Activated CD8-positive, alpha-beta memory T cell treated with anti-CD3 and anti-CD28 coated beads, Interleukin-2, amount 50 U/mL, for 24 hours (primary cell): Measurements from ENCODE around the gene AIF1L.
A peak's percentile ranks its signal among the peaks of the same experiment; 100 is the strongest.

Experiments used
- DNase-seq: peaks from one replicate; pipeline ENCODE4 v3.0.0-alpha.2; 2020; ENCODE audit errors: extremely low read depth

Gene AIF1L

GRCh38 chr9:131096269-131097125, at the start of gene AIF1L:
AIF1L (plus strand) TSS chr9:131096531; CDS start chr9:131096630, 99 bp downstream.
- no peak for DNase-seq

- DNase-seq: peak; percentile 29
These were observed 49.6 kb upstream of the AIF1L start for GRCh38 chr9:131046581-131047202.

DNA sequence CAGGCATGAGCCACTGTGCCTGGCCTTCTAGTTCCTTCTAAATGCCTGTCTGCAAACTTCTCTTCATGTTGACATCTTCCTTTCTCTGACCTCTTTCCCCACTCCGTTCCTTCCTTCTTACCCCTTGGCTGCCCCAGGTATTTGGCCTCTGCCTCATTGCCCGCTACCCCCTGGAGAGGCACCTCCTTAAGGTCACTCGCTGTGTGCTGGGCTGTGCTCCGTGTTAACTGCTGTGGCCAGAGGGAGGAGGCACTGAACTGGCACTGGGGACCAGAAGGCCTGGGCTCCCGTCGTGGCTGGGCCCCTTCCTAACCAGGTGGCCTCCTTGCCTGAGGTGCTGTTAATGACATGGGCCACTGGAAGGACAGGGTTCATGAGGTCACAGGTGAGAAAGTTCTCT, 48.0 kb upstream of the AIF1L start:
- no peak for DNase-seq

DNA sequence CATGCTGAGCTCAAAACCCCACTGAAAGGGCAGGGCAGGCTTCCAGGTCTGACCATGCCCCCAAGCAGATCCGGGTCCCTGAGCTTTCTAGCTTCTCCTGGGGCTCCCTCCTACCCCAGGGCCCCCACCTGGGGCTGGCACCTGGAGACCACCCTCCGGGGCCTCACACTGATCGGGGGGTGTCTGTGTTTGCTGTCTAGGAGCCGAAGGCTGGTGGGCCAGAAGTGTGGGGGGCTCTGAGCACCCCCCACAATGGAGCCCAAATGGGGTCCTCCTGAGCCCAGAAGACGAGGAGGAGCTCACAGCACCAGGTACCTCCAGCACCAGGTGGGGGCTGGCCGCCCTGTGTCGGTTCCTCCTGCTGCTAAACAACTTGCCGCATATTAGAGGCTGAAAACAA, 47.5 kb upstream of the AIF1L start:
- no peak for DNase-seq

DNA sequence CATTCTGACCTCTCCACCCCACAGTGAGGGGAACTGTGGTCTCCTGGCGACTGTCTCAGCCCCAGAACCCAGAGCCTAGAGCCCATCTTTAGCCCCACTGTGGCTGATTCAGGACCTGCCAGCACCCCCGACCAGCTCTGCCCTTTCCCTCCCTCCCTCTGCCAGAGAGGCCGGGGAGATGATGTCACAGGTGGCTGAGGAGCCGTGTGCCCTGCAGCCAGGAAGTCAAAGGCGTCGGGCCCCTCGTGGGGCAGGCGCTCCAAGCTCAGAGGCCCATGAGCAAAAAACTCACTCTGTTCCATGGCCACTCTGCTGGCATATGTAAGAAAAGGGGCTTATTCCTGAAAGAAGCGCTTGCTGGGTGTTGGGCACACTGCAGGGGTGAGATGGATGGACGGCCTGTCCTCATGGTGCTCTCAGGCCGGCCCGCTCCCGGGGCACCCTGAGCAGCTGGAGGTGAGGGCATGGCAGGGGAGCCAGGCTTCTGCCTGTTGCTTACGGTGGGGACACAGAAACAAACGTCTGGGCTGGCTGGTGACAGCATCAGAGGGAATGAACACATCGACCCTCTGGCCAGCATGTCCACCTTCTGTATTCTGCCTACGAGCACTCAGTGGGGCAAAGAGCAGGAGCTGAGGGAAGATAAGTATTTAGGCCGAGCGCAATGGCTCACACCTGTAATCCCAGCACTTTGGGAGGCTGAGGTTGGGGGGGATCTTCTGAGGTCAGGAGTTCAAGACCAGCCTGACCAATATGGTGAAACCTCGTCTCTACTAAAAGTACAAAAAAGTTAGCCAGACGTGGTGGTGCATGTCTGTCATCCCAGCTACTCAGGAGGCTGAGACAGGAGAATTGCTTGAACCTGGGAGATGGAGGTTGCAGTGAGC, 46.3 kb upstream of the AIF1L start:
- DNase-seq: no peak

GRCh38 chr9:131050831-131051230, 45.5 kb upstream of the AIF1L start:
- no peak for DNase-seq

GRCh38 chr9:131051592-131052517, 44.5 kb upstream of the AIF1L start:
- DNase-seq: no peak

GRCh38 chr9:131053896-131054295, 42.4 kb upstream of the AIF1L start:
- no peak for DNase-seq

DNA sequence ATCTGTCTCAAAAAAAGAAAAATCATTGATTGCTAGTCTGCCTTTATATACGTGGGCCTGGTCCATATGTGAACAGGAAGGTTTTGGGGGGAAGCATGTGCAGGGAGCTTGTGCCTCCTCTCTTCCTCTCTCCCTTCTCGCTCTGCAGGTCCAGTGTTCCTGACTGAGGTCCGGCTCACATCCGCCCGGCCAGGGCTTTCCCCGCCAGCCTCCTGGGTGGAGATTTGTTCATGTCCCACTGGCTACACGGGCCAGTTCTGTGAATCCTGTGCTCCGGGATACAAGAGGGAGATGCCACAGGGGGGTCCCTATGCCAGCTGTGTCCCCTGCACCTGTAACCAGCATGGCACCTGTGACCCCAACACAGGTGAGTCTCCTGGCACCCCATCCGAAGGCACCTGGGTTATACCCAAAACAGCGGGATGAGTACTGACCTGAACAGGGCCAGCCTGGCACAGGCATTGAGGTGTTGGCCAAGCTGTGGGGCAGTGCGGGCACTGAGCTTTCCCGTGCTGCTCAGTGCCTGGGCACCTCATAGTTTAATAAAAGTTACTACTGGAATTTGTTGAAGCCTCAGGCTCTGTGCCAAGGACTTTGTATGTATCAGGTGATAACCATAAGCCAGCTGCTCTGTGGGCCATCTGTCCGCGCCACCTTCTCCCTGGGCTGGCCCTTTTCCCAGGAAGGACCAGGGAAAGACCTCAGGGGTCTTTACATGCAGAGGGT, 39.4 kb upstream of the AIF1L start:
- DNase-seq: no peak

DNA sequence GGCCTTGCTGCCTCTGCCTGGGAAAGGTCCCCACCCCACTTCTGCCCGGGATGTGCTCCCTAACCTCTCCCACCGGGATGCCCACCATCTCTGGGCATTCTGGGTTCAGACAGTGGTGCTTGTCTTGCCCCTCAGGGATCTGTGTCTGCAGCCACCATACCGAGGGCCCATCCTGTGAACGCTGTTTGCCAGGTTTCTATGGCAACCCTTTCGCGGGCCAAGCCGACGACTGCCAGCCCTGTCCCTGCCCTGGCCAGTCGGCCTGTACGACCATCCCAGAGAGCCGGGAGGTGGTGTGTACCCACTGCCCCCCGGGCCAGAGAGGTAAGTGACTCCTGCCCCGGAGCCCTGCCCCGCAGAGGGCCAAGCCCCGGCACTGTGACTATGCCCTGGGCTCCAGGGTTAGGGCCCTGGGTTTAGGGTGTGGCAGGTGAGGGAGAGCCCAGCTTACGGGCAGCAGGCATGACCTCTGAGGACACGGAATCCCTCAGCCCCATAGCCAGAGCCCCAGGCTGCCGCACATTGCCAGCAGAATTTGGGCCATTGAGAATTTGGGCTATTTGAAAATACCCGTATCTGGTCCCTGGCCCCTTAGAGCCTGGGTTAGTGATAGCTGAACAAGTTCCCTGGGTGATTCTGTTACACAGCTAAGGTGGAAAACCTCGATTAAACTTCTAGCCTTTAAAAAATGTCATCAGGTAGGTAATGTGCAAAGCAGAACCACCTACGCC, 35.3 kb upstream of the AIF1L start:
- DNase-seq: no peak

DNA sequence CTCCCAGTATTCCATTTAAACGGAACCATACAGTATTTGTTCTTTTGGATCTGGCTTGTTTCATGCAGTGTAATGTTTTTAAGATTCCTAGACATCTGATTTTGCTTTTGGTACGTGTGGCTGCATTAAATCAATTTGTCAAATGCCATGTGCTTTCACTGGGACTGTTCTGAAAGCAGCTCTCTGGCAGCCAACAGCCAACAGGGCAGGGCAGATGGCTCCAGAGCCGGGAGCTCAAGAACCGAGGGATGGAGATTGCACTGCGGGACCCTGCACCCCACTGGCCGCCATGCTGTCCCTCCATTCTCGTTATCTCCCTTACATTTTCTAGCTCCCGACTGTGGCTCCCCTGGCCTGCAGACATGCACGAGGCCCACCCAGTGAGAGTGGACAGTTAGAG, 33.4 kb upstream of the AIF1L start:
- DNase-seq: no peak

DNA sequence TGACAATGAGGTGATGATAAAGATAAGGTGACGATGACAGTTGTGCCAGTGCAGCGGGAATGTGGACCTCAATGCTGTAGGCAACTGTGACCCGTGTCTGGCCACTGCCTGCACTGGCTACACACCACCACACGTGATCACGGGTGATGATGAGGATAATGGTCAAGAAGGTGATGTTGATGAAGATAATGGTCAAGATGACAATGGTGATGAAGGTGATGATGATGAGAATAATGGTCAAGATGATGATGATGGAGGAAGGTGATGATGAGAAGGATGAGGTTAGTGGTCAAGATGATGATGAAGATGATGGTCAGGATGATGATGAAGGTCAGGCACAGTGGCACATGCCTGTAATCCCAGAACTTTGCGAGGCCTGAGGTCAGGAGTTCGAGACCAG, 30.7 kb upstream of the AIF1L start:
- no peak for DNase-seq

DNA sequence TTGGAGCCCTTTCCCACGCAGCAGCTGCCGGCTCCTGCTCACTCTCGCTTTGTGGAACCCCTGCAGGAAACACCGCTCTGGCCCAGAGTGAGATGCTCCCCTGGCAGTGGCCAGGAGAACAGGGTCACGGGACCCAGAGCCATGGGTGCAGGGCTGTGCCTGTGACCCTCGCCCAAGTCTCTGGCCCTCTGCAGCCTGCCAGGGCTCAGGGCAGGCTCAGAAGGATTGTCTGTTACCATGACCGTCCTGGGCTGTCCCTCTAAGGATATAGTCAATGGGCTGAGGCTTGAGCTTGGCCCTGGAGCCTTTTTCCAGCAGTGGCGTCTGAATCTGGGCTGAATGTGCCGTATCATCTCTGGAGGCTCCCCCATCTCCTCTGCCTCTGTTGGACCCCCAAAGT, 28.7 kb upstream of the AIF1L start:
- no peak for DNase-seq

DNA sequence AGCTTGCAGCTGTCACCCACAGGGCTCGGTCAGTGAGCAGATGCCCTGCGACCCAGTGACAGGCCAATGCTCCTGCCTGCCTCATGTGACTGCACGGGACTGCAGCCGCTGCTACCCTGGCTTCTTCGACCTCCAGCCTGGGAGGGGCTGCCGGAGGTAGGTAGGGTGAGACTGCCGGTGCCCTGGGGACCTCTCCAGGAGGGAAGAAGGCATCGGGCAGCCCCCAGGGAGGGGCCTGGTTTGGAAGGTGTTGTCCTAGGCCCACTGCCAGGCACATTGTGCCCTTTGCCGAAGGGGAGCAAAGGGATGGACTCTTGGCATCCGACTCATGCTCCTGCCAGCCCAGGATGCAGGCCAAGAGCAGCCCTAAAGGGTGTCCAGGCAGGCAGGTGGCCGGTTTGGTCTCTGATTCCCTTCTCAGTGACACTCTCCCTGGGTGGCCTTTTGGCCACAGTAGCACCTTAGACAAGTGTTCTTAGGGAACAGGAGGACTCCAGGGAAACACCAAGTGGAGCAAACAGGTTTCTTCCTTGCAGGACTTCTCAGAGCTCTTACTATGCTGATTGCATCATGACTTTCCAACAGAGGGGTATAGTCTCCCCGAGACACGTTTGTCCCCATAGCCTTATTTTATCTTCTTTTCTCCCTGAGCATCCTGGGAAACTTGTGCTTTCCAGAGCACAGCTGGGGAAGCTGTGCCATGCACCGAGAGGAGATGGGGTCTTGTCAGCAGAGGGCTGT, 28.1 kb upstream of the AIF1L start:
- DNase-seq: no peak

- DNase-seq: no peak
These were observed 26.6 kb upstream of the AIF1L start for GRCh38 chr9:131069699-131070098.

DNA sequence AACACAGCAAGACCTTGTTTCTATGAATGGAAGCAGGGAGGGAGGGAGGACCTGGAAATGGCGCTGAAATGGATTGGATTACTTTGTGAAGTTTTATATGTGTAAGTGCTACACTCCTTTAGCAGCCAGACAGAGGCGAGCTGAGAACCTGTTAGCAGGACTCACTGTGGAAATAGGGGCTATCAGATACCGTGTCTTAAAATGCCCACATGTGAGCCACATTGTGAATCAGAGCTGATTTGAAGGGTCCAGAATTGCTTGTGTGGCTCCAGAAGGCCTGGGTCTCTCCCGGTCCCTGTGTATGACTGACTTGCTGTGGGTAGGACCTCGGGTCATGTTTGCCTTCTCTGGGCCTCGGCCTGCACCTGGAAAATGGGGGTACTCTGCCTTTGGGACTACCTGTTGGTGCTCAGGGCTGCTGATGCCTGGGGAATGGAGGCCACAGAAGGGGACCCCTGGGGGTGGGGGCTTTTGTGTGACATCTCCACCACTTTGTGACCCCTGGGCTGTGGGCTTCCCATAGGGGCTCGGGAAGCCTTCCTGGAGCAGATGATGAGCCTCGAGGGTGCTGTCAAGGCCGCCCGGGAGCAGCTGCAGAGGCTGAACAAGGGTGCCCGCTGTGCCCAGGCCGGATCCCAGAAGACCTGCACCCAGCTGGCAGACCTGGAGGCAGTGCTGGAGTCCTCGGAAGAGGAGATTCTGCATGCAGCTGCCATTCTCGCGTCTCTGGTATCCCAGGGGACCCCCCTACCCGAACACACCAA, 24.0 kb upstream of the AIF1L start:
- no peak for DNase-seq

GRCh38 chr9:131072871-131073237, 23.5 kb upstream of the AIF1L start:
- no peak for DNase-seq

- DNase-seq: no peak
These were observed 19.8 kb upstream of the AIF1L start for GRCh38 chr9:131076347-131077195.
